PC-9 (cell line): Measurements from ENCODE around the gene ZNF319. TPM values are rescaled to one million over a fixed set of nuclear protein-coding genes. Genes with fewer than 3 reads are reported as not detected.

Experiments used
- BruUV-seq: library from RNA; stranded (reverse); fragments of 400-500 nt; replicated peaks from 2 replicates; lab custom pipeline; 2021; lab: Mats Ljungman, UMichigan
- CTCF ChIA-PET: fragments of 300-600 bp; sonication (Branson Sonifier 250); formaldehyde crosslinking; loops from one replicate; lab custom pipeline; 2022; ENCODE audit warnings: antibody characterized with exemption; lab: Charles Lee
- POLR2A ChIA-PET: fragments of 300-600 bp; sonication (Branson Sonifier 250); formaldehyde crosslinking; loops from one replicate; lab custom pipeline; 2022; ENCODE audit warnings: antibody characterized with exemption; ENCODE audit not compliant: unreplicated experiment; lab: Charles Lee
- DNase-seq, 2 experiments: peaks; one replicate each; pipeline versions ENCODE4 v3.0.0 to v3.0.0-alpha.2; 2015 to 2022; ENCODE audit warnings: mixed read lengths in 1 of 2
- H2AFZ ChIP-seq: fragments of 200-600 bp; sonication (generic); 2 replicates; pipeline ENCODE4 v1.8.1; 2017; ENCODE audit warnings: antibody characterized with exemption
- H3F3A ChIP-seq: fragments of 200-600 bp; sonication (generic); 2 replicates; pipeline ENCODE4 v1.8.1; 2017; ENCODE audit warnings: antibody characterized with exemption, mild to moderate bottlenecking, low read depth; ENCODE audit not compliant: insufficient read depth
- H3K27ac ChIP-seq: fragments of 200-600 bp; sonication (generic); 2 replicates; pipeline ENCODE4 v1.6.1; 2016; ENCODE audit warnings: mixed run types
- H3K27me3 ChIP-seq: fragments of 200-600 bp; sonication (generic); 2 replicates; pipeline ENCODE4 v1.6.1; 2016; ENCODE audit warnings: low read depth, mixed run types; ENCODE audit not compliant: insufficient read depth
- H3K36me3 ChIP-seq: fragments of 200-600 bp; sonication (generic); 2 replicates; pipeline ENCODE4 v1.6.1; 2016; ENCODE audit warnings: low read depth, mixed run types
- H3K4me1 ChIP-seq: fragments of 200-600 bp; sonication (generic); replicated peaks from 2 replicates; pipeline ENCODE4 v1.6.1; 2016; ENCODE audit warnings: mixed run types; ENCODE audit not compliant: insufficient read depth
- H3K4me2 ChIP-seq: fragments of 200-600 bp; sonication (generic); 2 replicates; pipeline ENCODE4 v1.6.1; 2017; ENCODE audit warnings: mixed run types
- H3K4me3 ChIP-seq: fragments of 200-600 bp; sonication (generic); 2 replicates; pipeline ENCODE4 v1.6.1; 2016; ENCODE audit warnings: mixed run types
- H3K79me2 ChIP-seq: fragments of 200-600 bp; sonication (generic); 2 replicates; pipeline ENCODE4 v1.6.1; 2017; ENCODE audit warnings: low read depth, mixed run types
- H3K9me2 ChIP-seq: fragments of 200-600 bp; sonication (generic); 2 replicates; pipeline ENCODE4 v1.8.1; 2017; ENCODE audit warnings: mild to moderate bottlenecking; ENCODE audit not compliant: insufficient read depth
- H3K9me3 ChIP-seq: fragments of 200-600 bp; sonication (generic); 2 replicates; pipeline ENCODE4 v1.8.1; 2016; ENCODE audit warnings: low read depth; ENCODE audit not compliant: insufficient read depth
- H4K20me1 ChIP-seq: fragments of 200-600 bp; sonication (generic); 2 replicates; pipeline ENCODE4 v1.8.1; 2017; ENCODE audit not compliant: insufficient read depth
- EZH2 ChIP-seq: fragments of 200-600 bp; sonication (generic); IDR thresholded peaks from 2 replicates; pipeline ENCODE4 v1.8.0; 2017; ENCODE audit warnings: antibody characterized with exemption, low read depth
- intact Hi-C: fragments of 100-400 bp; cut with micrococcal nuclease; formaldehyde crosslinking; loops from one replicate; pipeline ENCODE4 v1.10.0; 2022; ENCODE audit not compliant: unreplicated experiment
- total RNA-seq: library from RNA; stranded (reverse); gene quantifications from 2 replicates; pipeline ENCODE4 v1.2.3, GENCODE V29; 2021
- TF ChIP-seq, protein P1 (sequence below): fragments of 200-600 bp; sonication (generic); conservative IDR thresholded peaks from 2 replicates; pipeline ENCODE4 v1.6.1; 2017; ENCODE audit warnings: mixed run types, antibody characterized with exemption, mild to moderate bottlenecking, moderate library complexity

The ZNF319 gene
- total RNA-seq, 1 experiment from 2014 or later: 11.0 TPM

DNA sequence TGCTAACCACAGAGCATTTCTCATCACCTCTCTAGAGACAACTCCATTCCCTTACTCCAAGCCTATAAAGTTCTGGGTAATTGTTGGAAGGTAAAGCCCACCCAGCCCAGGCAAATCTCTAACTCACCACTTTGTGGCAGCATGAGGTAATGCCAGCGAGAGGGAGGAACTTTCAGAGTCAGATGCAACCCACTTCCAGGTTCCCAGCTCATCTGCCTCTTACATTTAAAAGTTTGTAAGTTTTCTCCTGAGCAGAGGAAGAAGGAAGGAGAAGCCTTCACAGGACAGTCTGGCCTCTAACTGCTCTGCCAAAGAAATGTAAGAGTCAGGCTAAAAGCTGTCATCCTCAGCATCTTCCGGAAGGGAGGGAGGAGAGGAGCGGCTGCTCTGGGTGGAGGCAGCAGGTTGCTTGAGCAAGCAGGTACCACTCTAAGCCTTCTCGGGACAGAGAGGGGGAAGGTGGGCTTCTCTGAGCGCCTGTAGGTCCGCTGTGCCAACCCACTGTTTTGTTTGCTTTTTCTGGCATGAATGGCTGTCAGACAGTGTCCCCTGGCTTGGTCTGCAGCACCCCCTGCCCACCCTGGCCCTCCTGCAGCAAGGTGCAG, 1.0 kb downstream of the ZNF319 start:
- no peak for TF ChIP-seq EZH2
- TF ChIP-seq, protein P1, sequence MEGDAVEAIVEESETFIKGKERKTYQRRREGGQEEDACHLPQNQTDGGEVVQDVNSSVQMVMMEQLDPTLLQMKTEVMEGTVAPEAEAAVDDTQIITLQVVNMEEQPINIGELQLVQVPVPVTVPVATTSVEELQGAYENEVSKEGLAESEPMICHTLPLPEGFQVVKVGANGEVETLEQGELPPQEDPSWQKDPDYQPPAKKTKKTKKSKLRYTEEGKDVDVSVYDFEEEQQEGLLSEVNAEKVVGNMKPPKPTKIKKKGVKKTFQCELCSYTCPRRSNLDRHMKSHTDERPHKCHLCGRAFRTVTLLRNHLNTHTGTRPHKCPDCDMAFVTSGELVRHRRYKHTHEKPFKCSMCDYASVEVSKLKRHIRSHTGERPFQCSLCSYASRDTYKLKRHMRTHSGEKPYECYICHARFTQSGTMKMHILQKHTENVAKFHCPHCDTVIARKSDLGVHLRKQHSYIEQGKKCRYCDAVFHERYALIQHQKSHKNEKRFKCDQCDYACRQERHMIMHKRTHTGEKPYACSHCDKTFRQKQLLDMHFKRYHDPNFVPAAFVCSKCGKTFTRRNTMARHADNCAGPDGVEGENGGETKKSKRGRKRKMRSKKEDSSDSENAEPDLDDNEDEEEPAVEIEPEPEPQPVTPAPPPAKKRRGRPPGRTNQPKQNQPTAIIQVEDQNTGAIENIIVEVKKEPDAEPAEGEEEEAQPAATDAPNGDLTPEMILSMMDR: no peak
- Histone ChIP-seq H3F3A (peaks cover 25% of the 10 kb centered on the region), H3K27ac (peak overlapping the region; percentile 42), H3K9me3 (no peaks in the 10 kb centered on the region), H3K4me1 (peaks cover 42% of the 10 kb centered on the region), H3K9me2 (no peaks in the 10 kb centered on the region), H3K4me2 (peak overlapping the region; percentile 100), H4K20me1 (no peaks in the 10 kb centered on the region), H2AFZ (peak overlapping the region; percentile 46; the same call in 1 of the 2 replicates), H3K36me3 (peaks cover 13% of the 10 kb centered on the region), H3K27me3 (no peaks in the 10 kb centered on the region), H3K4me3 (peak overlapping the region; percentile 89), H3K79me2 (peaks cover 29% of the 10 kb centered on the region)
- intact Hi-C loops: loop anchor here (2.0 to 5.0 kb wide), 2 partner anchors 82 to 203 kb away; no protein-coding TSS in a partner anchor
- CTCF ChIA-PET: interaction anchor here (0.5 to 0.7 kb wide), 6 partner anchors 12 to 666 kb away, joined by 4 to 18 read pairs (median 7); partner anchors contain the start of gene KATNB1
- POLR2A ChIA-PET: interaction anchor here (0.6 kb wide), 1 partner anchor 43 kb away, joined by 20 read pairs; no protein-coding TSS in a partner anchor
- TSS peak; percentile 23 for BruUV-seq
- DNase-seq: no peak

DNA sequence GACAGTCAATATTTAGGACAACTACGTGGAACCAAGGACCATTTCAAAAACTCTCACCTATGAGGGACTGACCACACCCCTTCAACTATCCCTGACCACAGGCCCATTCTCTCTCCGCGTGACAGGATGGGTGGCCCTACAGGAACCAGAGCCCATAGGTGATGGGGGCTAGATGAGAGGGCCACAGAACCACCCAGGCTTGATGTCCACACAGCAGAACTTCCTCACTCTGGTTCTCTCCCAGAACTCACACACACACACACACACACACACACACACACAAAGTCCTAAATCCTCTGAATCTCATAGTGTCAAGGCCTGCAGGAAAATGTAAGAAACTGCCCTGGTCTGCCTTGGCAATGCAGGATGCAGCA, 1.5 kb downstream of the ZNF319 start:
- POLR2A ChIA-PET: no interaction called here
- no TSS peak for BruUV-seq

DNA sequence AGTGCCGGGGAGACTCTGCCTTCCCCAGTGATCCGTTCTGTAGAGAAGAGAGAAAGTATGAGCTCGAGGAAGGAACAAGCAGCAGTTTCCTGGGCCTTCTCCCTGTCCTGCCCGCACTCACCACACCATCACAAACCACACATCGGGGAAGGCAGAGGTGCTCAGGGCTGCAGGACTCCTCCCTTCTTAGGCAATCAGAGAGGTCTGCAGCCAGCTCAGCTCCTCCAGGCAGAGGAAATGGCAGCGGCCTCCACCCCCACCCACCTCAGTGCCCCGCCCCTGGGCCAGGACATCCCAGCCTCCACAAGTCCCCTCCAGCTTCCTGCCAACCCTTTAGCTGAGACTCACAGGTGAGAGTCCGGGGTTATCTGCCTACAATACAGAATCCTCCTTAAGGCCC, 2.0 kb downstream of the ZNF319 start:
- Histone ChIP-seq H3K9me3 (no peaks in the 10 kb centered on the region), H3K27me3 (no peaks in the 10 kb centered on the region), H2AFZ (no peak overlapping the region), H3K4me3 (peak overlapping the region; percentile 89; the same call in 1 of the 2 replicates), H3K79me2 (peaks cover 34% of the 10 kb centered on the region), H4K20me1 (no peaks in the 10 kb centered on the region), H3K4me2 (peak overlapping the region; percentile 100), H3K9me2 (no peaks in the 10 kb centered on the region), H3F3A (peaks cover 32% of the 10 kb centered on the region), H3K36me3 (peaks cover 8% of the 10 kb centered on the region; the same call in 1 of the 2 replicates), H3K27ac (peak overlapping the region; percentile 42), H3K4me1 (peaks cover 51% of the 10 kb centered on the region)
- no TSS peak for BruUV-seq
- DNase-seq: peak; percentile 65 to 72
- CTCF ChIA-PET: no interaction called here
- TF ChIP-seq, protein P1: no peak
- TF ChIP-seq EZH2: no peak
- intact Hi-C loops: loop anchor here (2.0 to 5.0 kb wide), 2 partner anchors 81 to 202 kb away; no protein-coding TSS in a partner anchor
- POLR2A ChIA-PET: no interaction called here

More for the DNA sequence above, 1.5 kb downstream of the ZNF319 start:
- Histone ChIP-seq H4K20me1 (no peaks in the 10 kb centered on the region), H3K36me3 (peaks cover 9% of the 10 kb centered on the region), H3K27me3 (no peaks in the 10 kb centered on the region), H2AFZ (no peak overlapping the region), H3K79me2 (peaks cover 34% of the 10 kb centered on the region), H3K27ac (peak overlapping the region; percentile 42), H3K4me2 (peak overlapping the region; percentile 100), H3K4me3 (peak overlapping the region; percentile 89), H3F3A (peaks cover 30% of the 10 kb centered on the region), H3K9me2 (no peaks in the 10 kb centered on the region), H3K4me1 (peaks cover 46% of the 10 kb centered on the region), H3K9me3 (no peaks in the 10 kb centered on the region)
- no peak for TF ChIP-seq EZH2
- TF ChIP-seq, protein P1: no peak; the same call in 1 of the 2 replicates
- intact Hi-C loops: loop anchor here (2.0 to 5.0 kb wide), 2 partner anchors 82 to 202 kb away; no protein-coding TSS in a partner anchor
- CTCF ChIA-PET: interaction anchor here (0.5 kb wide), 1 partner anchor 556 kb away, joined by 18 read pairs; no protein-coding TSS in a partner anchor
- DNase-seq: no peak
